ENCODE data around the gene SUSD4. TPM values are rescaled to one million over a fixed set of nuclear protein-coding genes. Genes with fewer than 3 reads are reported as not detected.
"Not testable (repeated sequence)": the region's sequence is repeated elsewhere in the genome, so short reads cannot be mapped to it uniquely, and the experiment has no call there.

SUSD4 gene
- polyA plus RNA-seq (ENCODE audit: insufficient read length in 4 of 4) = 10 to 100 TPM; 12.7 to 22.9 (median 20.2) TPM

GRCh38 chr1:223363856-223364684, at the start of gene SUSD4:
Gene SUSD4 (minus strand): TSS chr1:223364176. CDS start chr1:223363425, 751 bp downstream.
- DNase-seq (ENCODE audit: low read depth in 4 of 4, low spot score in 2 of 4) = peak in 2 of 4 donors; percentile 42 to 54

- DNase-seq (ENCODE audit: low read depth in 4 of 4, low spot score in 2 of 4) = no peak
Measured at GRCh38 chr1:223413216-223413615, 49.2 kb upstream of the SUSD4 start.

GRCh38 chr1:223411710-223412109, 47.7 kb upstream of the SUSD4 start:
- no peak for DNase-seq (ENCODE audit: low read depth in 4 of 4, low spot score in 2 of 4)

GRCh38 chr1:223411309-223411708, 47.3 kb upstream of the SUSD4 start:
- no peak for DNase-seq (ENCODE audit: low read depth in 4 of 4, low spot score in 2 of 4)

GRCh38 chr1:223410036-223410435, 46.1 kb upstream of the SUSD4 start:
- no peak for DNase-seq (ENCODE audit: low read depth in 4 of 4, low spot score in 2 of 4)

GRCh38 chr1:223405507-223405906, 41.5 kb upstream of the SUSD4 start:
- DNase-seq (ENCODE audit: low read depth in 4 of 4, low spot score in 2 of 4) = no peak

- no peak for DNase-seq (ENCODE audit: low read depth in 4 of 4, low spot score in 2 of 4)
Measured at GRCh38 chr1:223403184-223403815, 39.3 kb upstream of the SUSD4 start.

GRCh38 chr1:223402790-223403142, 38.8 kb upstream of the SUSD4 start:
- DNase-seq (ENCODE audit: low read depth in 4 of 4, low spot score in 2 of 4) = no peak

GRCh38 chr1:223401873-223402789, 38.2 kb upstream of the SUSD4 start:
- no peak for DNase-seq (ENCODE audit: low read depth in 4 of 4, low spot score in 2 of 4)

- not testable (repeated sequence) for DNase-seq (ENCODE audit: low read depth in 4 of 4, low spot score in 2 of 4)
Measured at GRCh38 chr1:223399393-223399792, 35.4 kb upstream of the SUSD4 start.

- DNase-seq (ENCODE audit: low read depth in 4 of 4, low spot score in 2 of 4) = no peak
Measured at GRCh38 chr1:223394706-223395105, 30.7 kb upstream of the SUSD4 start.

- DNase-seq (ENCODE audit: low read depth in 4 of 4, low spot score in 2 of 4) = no peak
Measured at GRCh38 chr1:223394242-223394641, 30.3 kb upstream of the SUSD4 start.

GRCh38 chr1:223393275-223394214, 29.6 kb upstream of the SUSD4 start, which contains the start of gene CCDC185:
Gene CCDC185 (plus strand): TSS chr1:223393415. CDS start chr1:223393476, 61 bp downstream.
- DNase-seq (ENCODE audit: low read depth in 4 of 4, low spot score in 2 of 4) = no peak

GRCh38 chr1:223390618-223391017, 26.6 kb upstream of the SUSD4 start:
- no peak for DNase-seq (ENCODE audit: low read depth in 4 of 4, low spot score in 2 of 4)

GRCh38 chr1:223386013-223386412, 22.0 kb upstream of the SUSD4 start:
- DNase-seq (ENCODE audit: low read depth in 4 of 4, low spot score in 2 of 4) = no peak

- no peak for DNase-seq (ENCODE audit: low read depth in 4 of 4, low spot score in 2 of 4)
Measured at GRCh38 chr1:223378754-223379153, 14.8 kb upstream of the SUSD4 start.

GRCh38 chr1:223374064-223374610, 10.2 kb upstream of the SUSD4 start:
- DNase-seq (ENCODE audit: low read depth in 4 of 4, low spot score in 2 of 4) = no peak

GRCh38 chr1:223364685-223365382, 858 bp upstream of the SUSD4 start:
- DNase-seq (ENCODE audit: low read depth in 4 of 4, low spot score in 2 of 4) = no peak

Data from left renal cortex interstitium (tissue), 4 donors.